GM23248 (cell line): ENCODE data around the gene CDH11.

Experiments used
- EZH2 ChIP-seq: fragments of 200-600 bp; sonication (generic); IDR thresholded peaks from 2 replicates; pipeline ENCODE4 v1.6.1; 2018; ENCODE audit warnings: antibody characterized with exemption, mild to moderate bottlenecking; ENCODE audit not compliant: insufficient read depth, poor library complexity, severe bottlenecking
- EZH2phosphoT487 ChIP-seq: fragments of 200-600 bp; sonication (generic); IDR thresholded peaks from 2 replicates; pipeline ENCODE4 v1.6.1; 2018; ENCODE audit warnings: antibody characterized with exemption, moderate library complexity, mild to moderate bottlenecking, low read depth; ENCODE audit not compliant: insufficient read depth

- TF ChIP-seq EZH2, result no peak
- no peak for TF ChIP-seq EZH2phosphoT487
Observed at GRCh38 chr16:65002265-65002664, 119.6 kb downstream of the CDH11 start.
